GM19463 (cell line): ENCODE results near the gene GON7.
"Not testable (repeated sequence)": the region's sequence is repeated elsewhere in the genome, so short reads cannot be mapped to it uniquely, and the experiment has no call there.

ENCODE experiments used
- ATAC-seq: cut with Tn5 transposase; IDR thresholded peaks from one replicate; pipeline ENCODE4 v1.9.1; 2021; ENCODE audit warnings: mild to moderate bottlenecking, moderate library complexity; ENCODE audit not compliant: unreplicated experiment

Gene GON7

DNA sequence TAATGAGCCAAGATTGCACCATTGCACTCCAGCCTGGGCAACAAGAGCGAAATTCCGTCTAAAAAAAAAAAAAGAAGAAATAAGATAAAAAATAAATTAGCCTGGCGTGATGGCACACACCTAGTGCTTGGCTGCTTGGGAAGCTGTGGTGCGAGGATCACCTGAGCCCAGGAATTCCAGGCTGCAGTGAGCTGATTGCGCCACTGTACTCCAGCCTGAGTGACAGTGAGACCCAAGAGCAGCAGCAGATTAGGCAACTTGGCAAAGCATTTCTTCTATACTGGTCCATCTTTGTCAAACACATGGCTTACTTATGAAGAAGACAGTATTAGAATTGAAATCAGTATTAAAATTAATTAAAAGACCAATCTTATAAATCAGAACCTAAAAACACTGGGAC is 6.3 kb downstream of the GON7 start:
- no peak for ATAC-seq

GRCh38 chr14:93199031-93199430 is 7.8 kb downstream of the GON7 start:
- no peak for ATAC-seq

DNA sequence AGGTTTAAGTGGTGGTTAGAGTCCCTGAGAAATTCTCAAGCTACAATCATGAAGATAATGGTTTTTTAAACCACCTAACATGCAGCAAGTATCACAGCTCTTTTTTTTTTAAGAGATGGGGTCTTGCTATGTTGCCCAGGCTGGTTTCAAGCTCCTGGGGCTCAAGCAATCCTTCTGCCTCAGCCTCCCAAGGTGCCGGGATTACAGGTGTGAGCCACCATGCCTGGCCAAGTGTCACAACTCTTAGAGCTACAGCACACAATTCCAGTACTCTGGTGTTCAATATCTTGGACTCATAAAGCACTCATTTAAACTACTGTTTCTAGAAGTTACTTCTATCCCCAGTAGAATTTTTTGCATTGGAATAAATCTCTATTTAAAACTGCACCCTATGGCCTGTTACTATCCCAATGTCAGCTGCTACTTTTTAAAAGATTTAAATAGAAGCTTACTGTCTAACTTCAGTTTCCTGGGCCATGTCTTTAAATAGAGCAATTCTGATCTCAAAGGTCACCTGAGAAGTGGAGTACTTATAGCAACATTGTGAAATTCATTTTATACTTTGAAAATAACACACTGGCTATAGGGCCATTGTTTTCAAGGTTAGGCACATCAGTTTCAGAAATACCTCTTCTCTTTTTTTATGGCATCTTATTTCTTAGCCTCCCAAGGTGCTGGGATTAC is 11.4 kb downstream of the GON7 start:
- ATAC-seq = no peak

GRCh38 chr14:93186956-93187355 is 19.9 kb downstream of the GON7 start:
- ATAC-seq = no peak

GRCh38 chr14:93186466-93186865 is 20.4 kb downstream of the GON7 start:
- no peak for ATAC-seq

- no peak for ATAC-seq
Measured at GRCh38 chr14:93185349-93185720, 21.5 kb downstream of the GON7 start.

DNA sequence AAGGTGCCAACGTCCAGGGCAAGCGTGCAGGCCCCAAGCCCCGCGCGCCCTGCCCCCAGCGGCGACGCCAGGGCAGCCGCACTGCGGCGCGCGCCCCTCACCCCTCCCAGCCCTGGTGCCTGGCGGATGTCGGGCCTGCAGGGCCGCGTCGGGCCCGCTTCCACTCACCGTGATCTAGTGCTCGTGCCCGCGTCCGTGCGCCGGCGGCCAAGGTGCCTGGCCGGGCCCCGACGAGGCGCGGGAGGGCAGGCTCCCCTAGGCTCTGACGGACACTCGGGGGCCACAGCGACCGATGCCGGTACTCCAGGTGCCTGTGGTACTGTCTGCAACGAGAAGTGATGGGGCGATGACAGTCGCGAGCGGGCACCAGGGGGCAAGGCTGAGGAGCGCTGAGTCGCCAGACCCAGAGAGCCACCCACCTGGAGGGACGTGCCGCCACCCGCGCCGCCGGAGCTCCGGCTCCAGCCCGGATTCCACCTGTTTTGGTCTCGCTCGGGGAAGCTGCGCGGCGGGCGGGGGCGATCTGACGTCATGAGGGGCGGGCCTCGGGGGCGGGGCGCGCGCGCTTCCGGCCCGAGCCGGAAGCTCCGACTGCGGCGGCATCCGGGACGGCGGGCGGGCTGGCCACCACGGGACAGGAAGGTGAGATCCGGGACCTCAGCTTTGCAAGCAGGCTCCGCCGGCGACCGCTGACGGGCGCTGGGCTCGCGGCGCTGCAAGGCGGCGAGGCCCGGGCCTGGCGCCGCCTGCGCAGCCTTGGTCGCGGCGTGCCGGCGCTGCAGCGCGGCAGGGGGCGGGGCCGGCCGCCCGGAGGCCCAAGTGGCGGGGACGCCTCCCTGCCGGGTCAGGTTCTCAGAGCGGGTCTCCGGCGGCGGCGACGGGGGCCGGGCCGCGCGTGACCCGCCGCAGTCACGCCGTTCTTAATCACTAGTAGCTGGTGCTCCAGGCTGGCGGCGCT is 22.2 kb downstream of the GON7 start, which contains the start of the genes LYSET and MOAP1:
LYSET (plus strand) TSS at position 927 of the 958 bp plus-strand sequence. CDS start 89 bp downstream, outside the sequence.
MOAP1 (minus strand) TSS at position 507 of the 958 bp plus-strand sequence. CDS start 655 bp downstream, outside the sequence.
- ATAC-seq = peak; percentile 84

- no peak for ATAC-seq
Measured at GRCh38 chr14:93183596-93184317, 23.1 kb downstream of the GON7 start.

- ATAC-seq = no peak
Measured at GRCh38 chr14:93175492-93175891, 31.4 kb downstream of the GON7 start.

- not testable (repeated sequence) for ATAC-seq
Measured at GRCh38 chr14:93174731-93175130, 32.1 kb downstream of the GON7 start.

GRCh38 chr14:93173943-93174395 is 32.9 kb downstream of the GON7 start:
- no peak for ATAC-seq

GRCh38 chr14:93171376-93171775 is 35.5 kb downstream of the GON7 start:
- ATAC-seq = no peak

- ATAC-seq = not testable (repeated sequence)
Measured at GRCh38 chr14:93170141-93170540, 36.7 kb downstream of the GON7 start.

DNA sequence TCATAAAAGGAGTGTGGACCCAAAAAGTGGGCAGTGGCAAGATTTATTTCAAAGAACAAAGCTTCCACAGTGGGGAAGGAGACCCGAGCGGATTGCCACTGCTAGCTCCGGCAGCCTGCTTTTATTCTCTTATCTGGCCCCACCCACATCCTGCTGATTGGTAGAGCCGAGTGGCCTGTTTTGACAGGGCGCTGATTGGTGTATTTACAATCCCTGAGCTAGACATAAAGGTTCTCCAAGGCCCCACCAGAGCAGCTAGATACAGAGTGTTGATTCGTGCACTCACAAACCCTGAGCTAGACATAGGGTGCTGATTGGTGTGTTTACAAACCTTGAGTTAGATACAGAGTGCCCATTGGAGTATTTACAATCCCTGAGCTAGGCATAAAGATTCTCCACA is 37.2 kb downstream of the GON7 start:
- not testable (repeated sequence) for ATAC-seq

GRCh38 chr14:93168610-93169009 is 38.3 kb downstream of the GON7 start:
- ATAC-seq = not testable (repeated sequence)

- ATAC-seq = not testable (repeated sequence)
Measured at GRCh38 chr14:93165271-93166265, 41.3 kb downstream of the GON7 start.

DNA sequence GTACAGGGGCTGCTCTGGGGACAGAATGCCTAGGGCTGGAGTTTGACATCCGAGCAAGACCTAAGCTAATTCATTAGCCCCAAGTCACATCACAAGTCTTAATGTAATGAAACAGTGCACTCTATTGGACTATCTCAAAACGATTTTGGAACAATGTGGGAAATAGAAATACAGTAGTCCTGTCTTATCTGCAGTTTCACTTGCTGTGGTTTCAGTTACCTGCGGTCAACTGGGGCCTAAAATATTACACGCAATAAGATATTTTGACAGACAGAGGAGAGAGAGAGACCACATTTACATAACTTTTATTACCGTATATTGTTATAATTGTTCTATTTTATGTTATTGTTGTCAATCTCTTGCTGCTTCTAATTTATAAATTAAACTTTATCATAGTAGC is 43.3 kb downstream of the GON7 start:
- no peak for ATAC-seq

DNA sequence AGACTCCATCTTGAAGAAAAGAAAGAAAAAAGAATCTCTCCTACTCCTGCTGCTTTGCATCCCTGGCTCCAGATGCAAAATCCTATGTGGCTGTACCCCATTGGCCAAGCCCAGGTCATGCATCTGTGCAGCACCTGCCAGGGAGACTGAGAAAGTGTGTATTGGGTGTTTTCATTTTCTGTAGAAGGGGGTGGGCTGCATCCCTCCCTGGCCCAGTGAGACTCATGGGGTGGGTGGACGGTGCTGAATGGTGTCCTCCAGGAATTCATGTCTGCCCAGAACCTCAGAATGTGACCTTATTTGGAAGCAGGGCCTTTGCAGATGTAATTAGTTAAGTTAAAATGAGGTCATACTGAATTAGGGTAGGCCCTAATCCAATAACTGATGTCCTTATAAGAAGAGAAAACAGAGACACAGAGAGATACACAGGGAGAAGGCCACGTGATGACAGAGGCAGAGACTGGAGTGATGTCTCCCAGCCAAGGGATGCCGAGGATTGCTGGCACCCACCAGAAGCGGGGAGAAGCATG is 45.4 kb downstream of the GON7 start:
- no peak for ATAC-seq

DNA sequence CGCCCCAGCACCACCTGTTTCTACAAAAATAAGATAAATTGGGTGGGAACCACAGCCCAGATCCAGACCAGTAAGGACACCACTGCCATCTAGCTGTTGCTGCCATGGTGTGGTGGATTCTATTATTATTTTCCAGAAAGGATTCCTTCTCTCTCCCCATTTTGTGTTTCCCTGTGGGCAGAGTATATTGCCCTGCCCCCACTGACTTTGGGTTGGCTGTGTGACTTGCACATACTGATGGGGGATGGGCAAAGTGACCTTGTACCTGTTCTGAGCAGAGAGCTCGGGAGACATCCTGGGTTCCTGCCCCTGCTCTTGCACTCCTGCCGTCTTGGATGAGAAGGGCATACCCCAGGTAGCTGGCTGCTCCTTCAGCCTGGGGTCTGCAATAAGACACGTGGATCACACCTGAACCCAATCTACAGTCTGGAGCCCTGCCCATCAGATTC is 46.5 kb downstream of the GON7 start:
- no peak for ATAC-seq
